Renal cortex interstitium (tissue), 11 donors: ENCODE results near the gene SEPTIN10. TPM values are rescaled to one million over a fixed set of nuclear protein-coding genes. Genes with fewer than 3 reads are reported as not detected.
"Not testable (repeated sequence)": the region's sequence is repeated elsewhere in the genome, so short reads cannot be mapped to it uniquely, and the experiment has no call there.

Source experiments
- DNase-seq, 11 donors: peaks; one replicate each; pipeline ENCODE4 v3.0.0-alpha.2; 2013; ENCODE audit warnings: low read depth in 9 of 11, low spot score in 4 of 11; ENCODE audit errors: extremely low read depth in 1 of 11
- polyA plus RNA-seq, 3 donors: library from polyadenylated mRNA; unstranded; fragments of 120-200 nt; gene quantifications; one replicate each; pipeline ENCODE4 v1.2.1, GENCODE V29; 2013; ENCODE audit not compliant: insufficient read length in 3 of 3

SEPTIN10 gene
- polyA plus RNA-seq, 3 donors: 109 to 124 (median 111) TPM

- DNase-seq: not testable (repeated sequence)
Observed at GRCh38 chr2:109640000-109640399, 26.2 kb upstream of the SEPTIN10 start.

GRCh38 chr2:109638795-109639194 is 25.0 kb upstream of the SEPTIN10 start:
- no peak for DNase-seq

GRCh38 chr2:109637749-109638570 is 24.2 kb upstream of the SEPTIN10 start:
- DNase-seq: no peak

- DNase-seq: no peak
Observed at GRCh38 chr2:109636317-109636716, 22.6 kb upstream of the SEPTIN10 start.

DNA sequence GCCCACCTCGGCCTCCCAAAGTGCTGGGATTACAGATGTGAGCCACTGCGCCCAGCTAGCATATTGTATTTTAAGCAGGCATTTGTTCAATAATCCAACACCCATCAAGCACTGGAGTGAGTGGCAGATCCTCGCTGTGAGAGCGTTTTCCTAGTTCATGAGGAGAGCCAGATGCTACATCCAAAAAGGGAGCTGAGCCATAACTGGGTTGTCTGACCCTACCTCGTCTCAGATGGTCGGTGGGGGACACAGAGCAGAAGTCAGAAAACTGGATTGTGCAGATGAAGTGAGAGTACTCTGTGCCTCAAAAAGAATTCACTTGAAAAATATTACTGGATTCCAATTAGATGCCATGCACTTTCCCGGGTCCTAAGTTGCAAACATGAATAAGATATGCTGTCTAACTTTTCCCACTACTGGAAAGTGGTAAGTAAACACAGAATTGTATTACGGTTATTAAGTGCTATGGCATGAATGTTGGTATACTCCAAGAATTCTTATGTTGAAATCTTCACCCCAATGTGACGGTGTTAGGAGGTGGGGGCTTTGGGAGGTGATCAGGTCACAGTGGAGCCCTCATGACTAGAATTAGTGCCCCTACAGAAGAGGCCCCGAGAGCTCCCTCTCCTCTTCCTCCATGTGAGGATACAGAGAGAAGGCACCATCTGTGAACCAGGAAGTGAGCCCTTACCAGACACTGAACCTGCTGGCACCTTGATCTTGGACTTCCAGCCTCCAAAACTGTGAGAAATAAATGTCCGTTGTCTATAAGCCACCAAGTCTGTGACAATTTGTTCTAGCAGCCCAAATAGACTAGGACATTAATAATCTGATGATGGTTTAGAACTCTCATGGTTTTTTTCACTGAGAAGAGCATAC is 21.9 kb upstream of the SEPTIN10 start:
- no peak for DNase-seq

DNA sequence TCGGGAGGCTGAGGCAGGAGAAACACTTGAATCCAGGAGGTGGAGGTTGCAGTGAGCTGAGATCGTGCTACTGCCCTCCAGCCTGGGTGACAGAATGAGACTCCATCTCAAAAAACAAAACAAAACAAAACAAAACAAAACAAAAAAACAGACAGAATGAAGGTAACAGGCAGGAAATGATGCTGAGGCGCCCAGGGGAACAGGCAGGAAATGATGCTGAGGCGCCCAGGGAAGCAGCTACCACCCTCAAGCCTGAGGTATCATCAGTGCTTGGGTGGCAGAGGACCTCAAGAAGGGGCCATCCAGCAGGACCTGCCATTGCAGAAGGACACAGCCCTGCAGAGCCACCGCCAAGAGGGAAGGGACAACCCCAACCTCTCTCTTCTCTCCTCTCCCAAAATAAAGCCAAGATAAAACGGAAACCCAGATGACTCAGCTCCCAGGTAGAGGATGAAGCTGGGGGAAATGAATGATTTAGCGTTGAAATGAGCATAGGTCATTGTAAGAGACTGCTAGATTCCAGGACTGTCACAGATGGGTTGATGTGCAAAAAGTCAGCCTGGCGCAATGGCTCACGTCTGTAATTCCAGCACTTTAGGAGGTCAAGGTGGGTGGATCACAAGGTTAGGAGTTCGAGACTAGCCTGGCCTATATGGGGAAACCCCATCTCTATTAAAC is 19.7 kb upstream of the SEPTIN10 start:
- DNase-seq: no peak

GRCh38 chr2:109632158-109632789 is 18.5 kb upstream of the SEPTIN10 start:
- DNase-seq: no peak

GRCh38 chr2:109631741-109632140 is 18.0 kb upstream of the SEPTIN10 start:
- no peak for DNase-seq

- no peak for DNase-seq
Observed at GRCh38 chr2:109630441-109631430, 17.0 kb upstream of the SEPTIN10 start.

GRCh38 chr2:109629867-109630266 is 16.1 kb upstream of the SEPTIN10 start:
- DNase-seq: no peak

DNA sequence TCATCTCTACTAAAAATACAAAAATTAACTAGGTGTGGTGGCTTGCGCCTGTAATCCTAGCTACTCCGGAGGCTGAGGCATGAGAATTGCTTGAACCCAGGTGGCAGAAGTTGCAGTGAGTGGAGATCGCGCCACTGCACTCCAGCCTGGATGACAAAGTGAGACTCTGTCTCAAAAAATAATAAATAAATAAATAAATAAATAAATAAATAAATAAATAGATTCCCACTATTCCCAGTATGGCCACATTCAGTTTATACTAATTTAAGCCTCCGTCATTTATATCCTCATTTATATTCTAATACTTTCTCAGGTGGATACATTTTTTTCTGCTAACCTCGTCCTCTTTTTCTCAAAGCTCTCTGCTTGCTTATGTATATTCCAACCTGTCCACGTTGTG is 14.6 kb upstream of the SEPTIN10 start:
- DNase-seq: not testable (repeated sequence)

GRCh38 chr2:109624339-109624738 is 10.6 kb upstream of the SEPTIN10 start:
- DNase-seq: no peak

DNA sequence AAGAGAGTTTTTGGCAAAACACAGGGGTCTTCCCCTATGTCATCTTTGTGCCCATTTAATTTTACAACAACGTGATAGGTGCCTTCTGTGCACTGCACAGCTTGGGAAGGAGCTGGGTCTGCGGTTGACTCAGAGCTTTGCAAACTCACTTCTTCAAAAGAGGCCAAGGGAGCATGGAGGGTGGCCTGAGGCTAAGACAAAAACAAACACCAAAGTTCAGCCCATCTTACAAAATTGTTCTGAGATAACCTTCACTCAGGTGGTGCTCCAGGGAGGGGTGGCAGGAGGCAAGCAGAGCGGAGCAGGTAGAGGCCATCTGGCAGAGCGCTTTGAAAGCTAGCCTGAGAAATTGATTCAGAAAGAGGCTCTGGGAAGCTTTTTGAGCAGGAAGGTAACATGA is 10.2 kb upstream of the SEPTIN10 start:
- DNase-seq: no peak

DNA sequence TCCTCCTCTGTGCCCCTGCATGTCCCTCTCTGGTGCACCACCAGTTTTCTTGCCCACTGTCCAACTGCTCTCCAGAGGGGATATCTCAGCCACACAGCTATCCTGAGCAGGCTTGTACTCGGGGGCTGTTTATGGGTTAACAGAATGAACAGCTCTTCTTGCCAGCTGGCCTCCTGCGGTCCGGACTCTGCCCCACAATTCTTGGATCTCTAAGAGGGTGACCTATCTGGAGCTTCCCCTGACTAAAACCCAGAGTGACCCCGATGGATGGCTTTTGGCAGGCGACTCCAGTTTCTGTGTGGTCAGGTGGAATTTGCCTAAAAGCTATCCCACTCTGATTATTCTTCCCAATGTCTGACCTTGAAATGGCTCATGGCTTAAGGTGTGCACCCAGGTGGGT is 9.5 kb upstream of the SEPTIN10 start:
- DNase-seq: no peak

DNA sequence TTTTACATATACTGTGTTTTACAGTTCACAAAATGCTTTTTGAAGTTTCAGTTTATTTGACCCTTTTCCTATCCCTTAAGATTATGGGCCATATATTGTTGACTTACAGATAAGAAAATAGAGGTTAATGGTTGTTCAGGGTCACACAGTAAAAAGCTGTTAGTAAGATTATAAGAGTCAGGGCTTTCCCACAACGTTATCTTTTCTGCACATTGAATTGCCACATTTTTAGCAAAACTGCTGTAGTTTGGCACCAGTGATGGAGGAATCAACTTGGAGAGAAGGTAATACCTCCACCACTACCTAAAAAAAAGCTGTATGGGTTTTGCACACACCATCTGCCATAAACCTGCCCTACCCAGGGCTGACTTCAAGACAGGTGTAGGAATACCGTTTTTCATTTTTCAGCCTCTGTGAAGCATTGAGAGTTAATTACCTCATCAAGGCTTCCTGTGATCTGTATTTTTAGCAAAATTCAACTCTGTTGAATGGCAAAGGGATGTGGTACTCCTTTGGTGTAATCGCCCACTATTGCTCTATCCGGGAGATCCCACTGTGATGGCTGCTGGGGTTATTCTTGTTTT is 5.4 kb upstream of the SEPTIN10 start:
- DNase-seq: no peak

DNA sequence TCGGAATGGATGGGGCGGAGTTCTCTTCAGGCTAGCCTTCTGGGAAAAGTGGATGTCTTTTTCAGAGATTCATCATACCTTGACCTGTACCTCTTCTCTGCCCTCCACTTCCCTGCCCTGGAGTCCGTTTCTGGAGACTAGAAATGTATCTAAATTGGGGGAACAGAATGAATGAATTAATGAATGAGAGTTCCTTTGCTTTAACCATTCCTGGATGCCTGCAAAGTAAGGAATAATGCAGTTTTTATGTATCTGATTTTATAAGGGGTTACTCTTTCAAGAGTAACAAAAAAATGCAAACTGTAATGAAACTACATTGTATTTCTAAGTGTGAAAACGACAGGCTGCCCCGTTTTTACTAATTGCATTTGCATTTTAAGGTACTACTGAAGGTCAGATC is 2.4 kb upstream of the SEPTIN10 start:
- no peak for DNase-seq

- no peak for DNase-seq
Observed at GRCh38 chr2:109615637-109616144, 1.9 kb upstream of the SEPTIN10 start.
